Measurements from ENCODE around the gene PHACTR1.

DNA sequence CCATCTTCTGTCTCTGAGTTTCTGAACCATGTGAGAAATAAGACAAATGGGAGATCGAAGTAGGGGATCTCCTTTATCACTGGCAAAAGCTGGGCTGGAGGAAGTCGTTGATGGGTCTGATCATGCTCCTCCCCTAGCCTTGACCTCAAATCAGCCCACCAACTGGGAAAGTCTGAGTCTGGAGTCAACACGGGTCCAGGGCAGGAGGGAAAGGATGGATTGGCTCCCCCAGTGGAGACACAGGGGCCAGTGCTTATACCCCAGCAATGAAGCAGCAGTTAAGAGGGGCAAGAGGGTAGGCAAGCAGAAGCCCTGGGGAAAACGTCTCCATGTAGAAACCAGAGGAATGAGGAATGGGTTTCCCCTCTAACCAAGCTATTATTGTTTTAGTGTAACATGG, 459.2 kb downstream of the PHACTR1 start:
- TF ChIP-seq, protein P1, sequence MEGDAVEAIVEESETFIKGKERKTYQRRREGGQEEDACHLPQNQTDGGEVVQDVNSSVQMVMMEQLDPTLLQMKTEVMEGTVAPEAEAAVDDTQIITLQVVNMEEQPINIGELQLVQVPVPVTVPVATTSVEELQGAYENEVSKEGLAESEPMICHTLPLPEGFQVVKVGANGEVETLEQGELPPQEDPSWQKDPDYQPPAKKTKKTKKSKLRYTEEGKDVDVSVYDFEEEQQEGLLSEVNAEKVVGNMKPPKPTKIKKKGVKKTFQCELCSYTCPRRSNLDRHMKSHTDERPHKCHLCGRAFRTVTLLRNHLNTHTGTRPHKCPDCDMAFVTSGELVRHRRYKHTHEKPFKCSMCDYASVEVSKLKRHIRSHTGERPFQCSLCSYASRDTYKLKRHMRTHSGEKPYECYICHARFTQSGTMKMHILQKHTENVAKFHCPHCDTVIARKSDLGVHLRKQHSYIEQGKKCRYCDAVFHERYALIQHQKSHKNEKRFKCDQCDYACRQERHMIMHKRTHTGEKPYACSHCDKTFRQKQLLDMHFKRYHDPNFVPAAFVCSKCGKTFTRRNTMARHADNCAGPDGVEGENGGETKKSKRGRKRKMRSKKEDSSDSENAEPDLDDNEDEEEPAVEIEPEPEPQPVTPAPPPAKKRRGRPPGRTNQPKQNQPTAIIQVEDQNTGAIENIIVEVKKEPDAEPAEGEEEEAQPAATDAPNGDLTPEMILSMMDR (IDR thresholded peaks at IDR 0.05), result no peak
- no peak for TF ChIP-seq POLR2A (IDR thresholded peaks at IDR 0.05)
